Neural progenitor cell (in vitro differentiated cells): ENCODE data around the gene KRT7. TPM values are rescaled to one million over a fixed set of nuclear protein-coding genes. Genes with fewer than 3 reads are reported as not detected.

Source experiments
- DNase-seq: peaks from one replicate; pipeline ENCODE4 v3.0.0-alpha.2; 2016; ENCODE audit warnings: low spot score
- H2AFZ ChIP-seq: fragments of 200-600 bp; sonication (generic); replicated peaks from 2 replicates; pipeline ENCODE4 v1.6.1; 2016; ENCODE audit warnings: antibody characterized with exemption
- H3F3A ChIP-seq: fragments of 200-600 bp; sonication (generic); 2 replicates; pipeline ENCODE4 v1.6.1; 2016; ENCODE audit warnings: antibody characterized with exemption, low read depth
- H3K27ac ChIP-seq: fragments of 200-600 bp; sonication (generic); 2 replicates; pipeline ENCODE4 v1.5.1; 2016; ENCODE audit warnings: mild to moderate bottlenecking
- H3K27me3 ChIP-seq: fragments of 200-600 bp; sonication (generic); 2 replicates; pipeline ENCODE4 v1.6.1; 2016; ENCODE audit warnings: mild to moderate bottlenecking, moderate library complexity
- H3K36me3 ChIP-seq: fragments of 200-600 bp; sonication (generic); 2 replicates; pipeline ENCODE4 v1.5.1; 2016
- H3K4me1 ChIP-seq: fragments of 200-600 bp; sonication (generic); 2 replicates; pipeline ENCODE4 v1.6.1; 2016; ENCODE audit warnings: mixed run types
- H3K4me2 ChIP-seq: fragments of 200-600 bp; sonication (generic); 2 replicates; pipeline ENCODE4 v1.6.1; 2016
- H3K4me3 ChIP-seq: fragments of 200-600 bp; sonication (generic); 2 replicates; pipeline ENCODE4 v1.5.1; 2016
- H3K79me2 ChIP-seq: fragments of 200-600 bp; sonication (generic); 2 replicates; pipeline ENCODE4 v1.6.1; 2016; ENCODE audit warnings: low read depth
- H3K9ac ChIP-seq: fragments of 200-600 bp; sonication (generic); 2 replicates; pipeline ENCODE4 v1.6.1; 2016
- H3K9me3 ChIP-seq: fragments of 200-600 bp; sonication (generic); 2 replicates; pipeline ENCODE4 v1.5.1; 2016; ENCODE audit warnings: low read depth
- H4K20me1 ChIP-seq: fragments of 200-600 bp; sonication (generic); 2 replicates; pipeline ENCODE4 v1.6.1; 2016; ENCODE audit warnings: low read depth
- H3K27ac Mint-ChIP-seq: 3 replicates; pipeline ENCODE4 v1.8.0; 2021; ENCODE audit warnings: mixed read lengths
- H3K27me3 Mint-ChIP-seq: 2 replicates; pipeline ENCODE4 v1.8.0; 2022; ENCODE audit warnings: low read depth, mild to moderate bottlenecking, inconsistent platforms, moderate library complexity, mixed read lengths; ENCODE audit not compliant: insufficient read depth
- H3K36me3 Mint-ChIP-seq: 3 replicates; pipeline ENCODE4 v1.8.0; 2021; ENCODE audit warnings: mixed read lengths
- H3K4me1 Mint-ChIP-seq: 3 replicates; pipeline ENCODE4 v1.8.0; 2021; ENCODE audit warnings: mixed read lengths
- H3K4me3 Mint-ChIP-seq: 3 replicates; pipeline ENCODE4 v1.8.0; 2021; ENCODE audit warnings: mild to moderate bottlenecking, moderate library complexity, mixed read lengths
- H3K9me3 Mint-ChIP-seq: 3 replicates; pipeline ENCODE4 v1.8.0; 2020; ENCODE audit warnings: mixed read lengths
- EZH2 ChIP-seq: fragments of 200-600 bp; sonication (generic); IDR thresholded peaks from 2 replicates; pipeline ENCODE4 v1.6.1; 2017; ENCODE audit warnings: antibody characterized with exemption, mild to moderate bottlenecking, moderate library complexity
- EZH2phosphoT487 ChIP-seq: fragments of 200-600 bp; sonication (generic); IDR thresholded peaks from 2 replicates; pipeline ENCODE4 v1.6.1; 2017; ENCODE audit warnings: antibody characterized with exemption
- total RNA-seq: library from RNA; depleted of rRNA; stranded (reverse); fragments of >200 nt; gene quantifications from 2 replicates; pipeline ENCODE4 v1.2.3, GENCODE V29; 2015; ENCODE audit warnings: low replicate concordance
- TF ChIP-seq, protein P1 (sequence below): fragments of 200-600 bp; sonication (generic); IDR thresholded peaks from 2 replicates; pipeline ENCODE4 v1.5.1; 2017; ENCODE audit warnings: antibody characterized with exemption, mild to moderate bottlenecking

KRT7 gene
- total RNA-seq, 1 donor from 2014 or later, result not detected

GRCh38 chr12:52187640-52188039 is 45.4 kb upstream of the KRT7 start:
- Mint-ChIP-seq H3K27ac (no peak overlapping the region), H3K4me3 (no peak overlapping the region), H3K27me3 (peaks cover 6% of the 10 kb centered on the region), H3K4me1 (peaks cover 9% of the 10 kb centered on the region), H3K9me3 (no peaks in the 10 kb centered on the region), H3K36me3 (no peaks in the 10 kb centered on the region)
- Histone ChIP-seq H3K4me1 (peaks cover 12% of the 10 kb centered on the region), H3K27ac (no peak overlapping the region), H3F3A (no peaks in the 10 kb centered on the region), H2AFZ (no peak overlapping the region), H3K79me2 (no peaks in the 10 kb centered on the region), H3K4me3 (no peak overlapping the region), H3K36me3 (no peaks in the 10 kb centered on the region), H3K9ac (no peak overlapping the region), H3K4me2 (no peak overlapping the region), H3K9me3 (no peaks in the 10 kb centered on the region), H4K20me1 (no peaks in the 10 kb centered on the region), H3K27me3 (no peaks in the 10 kb centered on the region)
- TF ChIP-seq EZH2phosphoT487, result no peak
- TF ChIP-seq, protein P1, sequence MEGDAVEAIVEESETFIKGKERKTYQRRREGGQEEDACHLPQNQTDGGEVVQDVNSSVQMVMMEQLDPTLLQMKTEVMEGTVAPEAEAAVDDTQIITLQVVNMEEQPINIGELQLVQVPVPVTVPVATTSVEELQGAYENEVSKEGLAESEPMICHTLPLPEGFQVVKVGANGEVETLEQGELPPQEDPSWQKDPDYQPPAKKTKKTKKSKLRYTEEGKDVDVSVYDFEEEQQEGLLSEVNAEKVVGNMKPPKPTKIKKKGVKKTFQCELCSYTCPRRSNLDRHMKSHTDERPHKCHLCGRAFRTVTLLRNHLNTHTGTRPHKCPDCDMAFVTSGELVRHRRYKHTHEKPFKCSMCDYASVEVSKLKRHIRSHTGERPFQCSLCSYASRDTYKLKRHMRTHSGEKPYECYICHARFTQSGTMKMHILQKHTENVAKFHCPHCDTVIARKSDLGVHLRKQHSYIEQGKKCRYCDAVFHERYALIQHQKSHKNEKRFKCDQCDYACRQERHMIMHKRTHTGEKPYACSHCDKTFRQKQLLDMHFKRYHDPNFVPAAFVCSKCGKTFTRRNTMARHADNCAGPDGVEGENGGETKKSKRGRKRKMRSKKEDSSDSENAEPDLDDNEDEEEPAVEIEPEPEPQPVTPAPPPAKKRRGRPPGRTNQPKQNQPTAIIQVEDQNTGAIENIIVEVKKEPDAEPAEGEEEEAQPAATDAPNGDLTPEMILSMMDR, result no peak
- no peak for TF ChIP-seq EZH2
- no peak for DNase-seq

DNA sequence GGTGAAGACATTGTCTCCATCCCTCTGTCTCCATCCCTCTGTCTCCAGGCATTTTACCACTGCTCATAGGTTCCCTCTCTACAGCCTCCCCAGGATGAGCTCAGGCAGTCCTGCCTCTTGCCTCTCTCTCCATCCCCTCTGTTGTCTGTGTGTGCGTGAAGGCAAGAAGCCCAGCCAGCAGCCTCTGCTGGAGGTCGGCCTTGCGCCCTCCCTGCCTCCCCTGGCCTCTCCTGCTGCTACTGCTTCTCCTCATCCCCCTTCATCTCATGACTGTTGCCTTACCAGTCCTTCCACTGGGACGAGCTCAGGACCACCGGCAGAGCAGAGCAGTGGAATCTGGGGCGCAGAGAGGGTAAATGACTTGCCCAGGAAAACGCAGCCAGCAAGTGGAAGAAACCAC is 44.4 kb upstream of the KRT7 start:
- no peaks in the 10 kb centered on the region for H3K9me3 Mint-ChIP-seq
- no peak for DNase-seq
- TF ChIP-seq, protein P1, result no peak
- TF ChIP-seq EZH2phosphoT487 (no peak), EZH2 (no peak)
- H3K4me3 Mint-ChIP-seq, result no peak overlapping the region
- Histone ChIP-seq H3K4me1 (peaks cover 2% of the 10 kb centered on the region), H3K27me3 (no peaks in the 10 kb centered on the region), H3F3A (no peaks in the 10 kb centered on the region), H3K9me3 (no peaks in the 10 kb centered on the region), H2AFZ (no peak overlapping the region), H3K79me2 (no peaks in the 10 kb centered on the region), H3K36me3 (no peaks in the 10 kb centered on the region), H4K20me1 (no peaks in the 10 kb centered on the region), H3K9ac (no peak overlapping the region), H3K4me3 (no peak overlapping the region), H3K27ac (no peak overlapping the region), H3K4me2 (no peak overlapping the region)
- peaks cover 6% of the 10 kb centered on the region for H3K27me3 Mint-ChIP-seq
- H3K4me1 Mint-ChIP-seq, result peaks cover 5% of the 10 kb centered on the region
- no peaks in the 10 kb centered on the region for H3K36me3 Mint-ChIP-seq
- H3K27ac Mint-ChIP-seq, result no peak overlapping the region

- Histone ChIP-seq H3K27ac (no peak overlapping the region), H3K27me3 (no peaks in the 10 kb centered on the region), H3K9ac (no peak overlapping the region), H4K20me1 (no peaks in the 10 kb centered on the region), H3K79me2 (no peaks in the 10 kb centered on the region), H3K4me1 (no peaks in the 10 kb centered on the region), H2AFZ (no peak overlapping the region), H3K4me3 (no peak overlapping the region), H3F3A (no peaks in the 10 kb centered on the region), H3K36me3 (no peaks in the 10 kb centered on the region), H3K9me3 (no peaks in the 10 kb centered on the region), H3K4me2 (no peak overlapping the region)
- Mint-ChIP-seq H3K27me3 (peaks cover 6% of the 10 kb centered on the region), H3K9me3 (no peaks in the 10 kb centered on the region), H3K4me3 (no peak overlapping the region), H3K27ac (no peak overlapping the region), H3K36me3 (no peaks in the 10 kb centered on the region), H3K4me1 (peaks cover 5% of the 10 kb centered on the region)
- TF ChIP-seq, protein P1, result no peak
- no peak for TF ChIP-seq EZH2phosphoT487
- TF ChIP-seq EZH2, result no peak
- no peak for DNase-seq
These were observed 43.5 kb upstream of the KRT7 start for GRCh38 chr12:52189376-52190174.
